Erythroblast (primary cell): ENCODE measurements around the gene NCS1.

ENCODE experiments used
- GATA1 ChIP-seq: IDR thresholded peaks from 2 replicates; pipeline ENCODE4 v1.6.1; 2011; ENCODE audit warnings: low read depth, mild to moderate bottlenecking, control low read depth, low read length, moderate library complexity
- POLR2A ChIP-seq: IDR thresholded peaks from 2 replicates; pipeline ENCODE4 v1.6.1; 2011; ENCODE audit warnings: mild to moderate bottlenecking, low read length

- TF ChIP-seq POLR2A: no peak
- no peak for TF ChIP-seq GATA1
Observed at GRCh38 chr9:130225586-130225985, 53.4 kb downstream of the NCS1 start.
